K562 (cell line): ENCODE results near the gene KLB. TPM values are rescaled to one million over a fixed set of nuclear protein-coding genes. Genes with fewer than 3 reads are reported as not detected.

Experiments
- ATAC-seq: fragments of 200-7000 bp; cut with Tn5 transposase; 3 replicates; pipeline ENCODE4 v1.9.1; 2020; ENCODE audit warnings: moderate library complexity
- BruUV-seq: library from RNA; stranded (reverse); fragments of 400-500 nt; replicated peaks from 2 replicates; lab custom pipeline; 2021; lab: Mats Ljungman, UMichigan
- CTCF ChIA-PET: fragments of 300-600 bp; formaldehyde crosslinking; extraction: SDS; loops from one replicate; lab custom pipeline; 2021; ENCODE audit warnings: low intra/inter-chr PET ratio; lab: Yijun Ruan, JAX
- POLR2A ChIA-PET: fragments of 300-600, 350-650 bp; sonication (Branson Sonifier 250); formaldehyde crosslinking; extraction: SDS; loops from one replicate; lab custom pipeline; 2021; ENCODE audit warnings: antibody characterized with exemption, inconsistent platforms; lab: Yijun Ruan, JAX
- DNase-seq, 4 experiments: peaks; one replicate each; pipeline versions ENCODE4 v3.0.0 to v3.0.0-alpha.2; 2011 to 2018; ENCODE audit warnings: low spot score in 3 of 4, mixed read lengths in 3 of 4; ENCODE audit errors: extremely low read depth in 1 of 4
- FAIRE-seq: peaks from 2 replicates; lab custom pipeline; 2011; peaks lifted over from hg19 to GRCh38; lab: Jason Lieb, UNC
- H2AFZ ChIP-seq: 2 replicates; pipeline ENCODE4 v1.6.0; 2011; ENCODE audit warnings: low read depth, low read length, control low read depth, inconsistent platforms
- H3K27ac ChIP-seq: fragments of 200-600 bp; 3 replicates; pipeline ENCODE4 v1.8.0; 2011; ENCODE audit warnings: low read depth, mild to moderate bottlenecking, control low read depth, inconsistent platforms, low read length, moderate library complexity, mixed read lengths; ENCODE audit errors: extremely low read depth
- H3K27me3 ChIP-seq, 2 experiments: fragments of 300-600 bp in 1 of 2; 2 replicates in 1 of 2; 3 replicates in 1 of 2; pipeline versions ENCODE4 v1.6.0 to v1.8.0; 2011; ENCODE audit warnings: inconsistent platforms in 2 of 2, low read length in 2 of 2, mild to moderate bottlenecking in 1 of 2, mixed read lengths in 1 of 2, moderate library complexity in 1 of 2; ENCODE audit not compliant: control insufficient read depth in 2 of 2, insufficient read depth in 2 of 2
- H3K36me3 ChIP-seq: fragments of 300-600 bp; 3 replicates; pipeline ENCODE4 v1.8.0; 2011; ENCODE audit warnings: mild to moderate bottlenecking, low read length, inconsistent platforms; ENCODE audit not compliant: control insufficient read depth, insufficient read depth
- H3K4me1 ChIP-seq, 2 experiments: fragments of 200-600 bp in 1 of 2; replicated peaks in 1 of 2; 2 replicates in 1 of 2; 3 replicates in 1 of 2; pipeline versions ENCODE4 v1.5.1 to v1.8.0; 2011; ENCODE audit warnings: inconsistent platforms in 2 of 2, low read length in 2 of 2, mild to moderate bottlenecking in 1 of 2, mixed read lengths in 1 of 2, moderate library complexity in 1 of 2; ENCODE audit not compliant: control insufficient read depth in 2 of 2, insufficient read depth in 2 of 2
- H3K4me2 ChIP-seq: 2 replicates; pipeline ENCODE4 v1.6.1; 2011; ENCODE audit warnings: low read length, control low read depth, inconsistent platforms, mixed read lengths; ENCODE audit not compliant: insufficient read depth
- H3K4me3 ChIP-seq: fragments of 200-600 bp; sonication (generic), shearing (Covaris generic); 2 replicates; pipeline ENCODE4 v1.5.1; 2016; ENCODE audit warnings: control low read depth, inconsistent platforms
- H3K79me2 ChIP-seq: fragments of 200-600 bp; 3 replicates; pipeline ENCODE4 v1.8.0; 2011; ENCODE audit warnings: low read length, inconsistent platforms; ENCODE audit not compliant: control insufficient read depth, insufficient read depth
- H3K9ac ChIP-seq, 2 experiments: 2 replicates each; pipeline versions ENCODE4 v1.6.0 to v1.6.1; 2011; ENCODE audit warnings: low read depth in 2 of 2, low read length in 2 of 2, control low read depth in 1 of 2, inconsistent platforms in 1 of 2, mild to moderate bottlenecking in 1 of 2, mixed read lengths in 1 of 2; ENCODE audit not compliant: insufficient read depth in 1 of 2
- H3K9me1 ChIP-seq: one replicate; pipeline ENCODE4 v1.6.0; 2011; ENCODE audit warnings: inconsistent platforms, mild to moderate bottlenecking, low read length, moderate library complexity; ENCODE audit not compliant: control insufficient read depth, insufficient read depth
- H3K9me3 ChIP-seq: replicated peaks from 2 replicates; pipeline ENCODE4 v1.5.1; 2011; ENCODE audit warnings: low read depth, low read length, inconsistent platforms; ENCODE audit not compliant: control insufficient read depth, insufficient read depth
- H4K20me1 ChIP-seq: replicated peaks from 2 replicates; pipeline ENCODE4 v1.6.1; 2011; ENCODE audit warnings: low read length, inconsistent platforms, mixed read lengths; ENCODE audit not compliant: control insufficient read depth, insufficient read depth
- CEBPB ChIP-seq: fragments of 450-650 bp; IDR thresholded peaks from 2 replicates; pipeline ENCODE4 v1.6.1; 2016; ENCODE audit warnings: missing genetic modification characterization, missing compliant biosample characterization
- CEBPG ChIP-seq, 3 experiments: fragments of 200-800 bp in 1 of 3; sonication (Bioruptor generic) in 1 of 3; sonication (generic) in 1 of 3; formaldehyde crosslinking in 1 of 3; IDR thresholded peaks in 2 of 3; conservative IDR thresholded peaks in 1 of 3; 2 replicates each; pipeline versions ENCODE4 v1.6.1 to v1.8.0; 2016 to 2022; ENCODE audit warnings: missing compliant biosample characterization in 2 of 3, missing genetic modification characterization in 2 of 3, mild to moderate bottlenecking in 1 of 3, missing genetic modification reagents in 1 of 3
- ETV1 ChIP-seq: fragments of 450-650 bp; conservative IDR thresholded peaks from 2 replicates; pipeline ENCODE4 v1.6.1; 2016; ENCODE audit warnings: missing genetic modification characterization, control low read depth, low read depth, missing compliant biosample characterization
- GABPB1 ChIP-seq: sonication (generic); formaldehyde crosslinking; IDR thresholded peaks from 2 replicates; pipeline ENCODE4 v1.8.0; 2022; ENCODE audit warnings: mild to moderate bottlenecking, missing genetic modification reagents
- PRDM10 ChIP-seq: fragments of 450-650 bp; IDR thresholded peaks from 2 replicates; pipeline ENCODE4 v1.6.1; 2018; ENCODE audit not compliant: partially characterized antibody
- WGBS: fragments of 100-300 bp; shearing (Covaris generic); methylation state at CpG from one replicate; pipeline ENCODE4 v1.1.6; 2016; ENCODE audit warnings: low coverage, mixed read lengths; ENCODE audit not compliant: insufficient coverage; ENCODE audit errors: missing lambda C conversion rate; 5-methylcytosine and 5-hydroxymethylcytosine counted together
- in situ Hi-C: fragments of 300-500 bp; cut with MboI; formaldehyde crosslinking; loops from 4 replicates; pipeline ENCODE4 v1.15.0; 2018; ENCODE audit warnings: inconsistent platforms, mixed read lengths
- intact Hi-C: fragments of 100-400 bp; cut with micrococcal nuclease; formaldehyde crosslinking; loops from 2 replicates; pipeline ENCODE4 v1.14.2; 2022
- polyA plus RNA-seq, 8 experiments: library from polyadenylated mRNA; depleted of rRNA in 4 of 8; stranded (reverse) in 5 of 8; unstranded in 3 of 8; fragments of >200 nt; fragmentation: Nextera tagmentation in 2 of 8; fragmentation: Illumina TruSeq in 1 of 8; extraction: Ambion mirVana in 2 of 8; extraction: Trizol in 1 of 8; gene quantifications; 2 replicates each; pipeline versions ENCODE4 v1.2.1 to v1.2.3, GENCODE V29; 2011 to 2014; ENCODE audit warnings: inconsistent platforms in 1 of 8, missing spikeins in 1 of 8
- total RNA-seq, 7 experiments: library from RNA; depleted of rRNA in 6 of 7; stranded (reverse); fragments of >200 nt in 6 of 7; fragmentation: Illumina TruSeq in 2 of 7; extraction: Trizol in 2 of 7; gene quantifications; 2 replicates each; pipeline versions ENCODE4 v1.2.1 to v1.2.3, GENCODE V29; 2011 to 2021; ENCODE audit warnings: low replicate concordance in 1 of 7

KLB gene
- total and polyA plus RNA-seq, 9 of the 15 experiments (the other 6 are each of a cell fraction or from before 2014, with no cell fraction given), result 0.04 to 0.13 TPM; not detected in 7

- Histone ChIP-seq H3K27ac (no peak overlapping the region), H3K4me2 (no peak overlapping the region), H3K9me3 (no peaks in the 10 kb centered on the region)
- CTCF ChIA-PET, result no interaction called here
- intact Hi-C loops, result no loop called here
- ATAC-seq, result no peak
- peak; percentile 34; the same call in 1 of the 2 replicates for TF ChIP-seq CEBPB (tag)
- no peak for TF ChIP-seq CEBPG (CRISPR knock-in tag; IDR thresholded peaks at IDR 0.05)
- peak; percentile 28 to 48; a peak in 3 of 4 replicates for TF ChIP-seq CEBPG (tag; conservative IDR thresholded peaks at IDR 0.05 in 1 of 2, IDR thresholded peaks at IDR 0.05 in 1 of 2)
- TF ChIP-seq GABPB1 (CRISPR knock-in tag), result no peak
- TF ChIP-seq, all 486 proteins: peak for 2
- Histone ChIP-seq H3K27me3 (no peaks in the 10 kb centered on the region), H3K4me3 (no peak overlapping the region), H2AFZ (no peak overlapping the region), H4K20me1 (no peaks in the 10 kb centered on the region), H3K9ac (no peak overlapping the region), H3K9me1 (no peaks in the 10 kb centered on the region), H3K36me3 (no peaks in the 10 kb centered on the region), H3K4me1 (no peaks in the 10 kb centered on the region), H3K79me2 (no peaks in the 10 kb centered on the region)
- FAIRE-seq (no peak), DNase-seq (no peak)
- in situ Hi-C loops, result no loop called here
- 33% methylated on average over 2 of the region's 2 CpGs for WGBS
- POLR2A ChIA-PET, result interaction anchor here (2.5 kb wide), 1 partner anchor 9 kb away, joined by 9 read pairs; no protein-coding TSS in a partner anchor
- no TSS peak for BruUV-seq
Observed at GRCh38 chr4:39415678-39416283, 9.1 kb downstream of the KLB start.

DNA sequence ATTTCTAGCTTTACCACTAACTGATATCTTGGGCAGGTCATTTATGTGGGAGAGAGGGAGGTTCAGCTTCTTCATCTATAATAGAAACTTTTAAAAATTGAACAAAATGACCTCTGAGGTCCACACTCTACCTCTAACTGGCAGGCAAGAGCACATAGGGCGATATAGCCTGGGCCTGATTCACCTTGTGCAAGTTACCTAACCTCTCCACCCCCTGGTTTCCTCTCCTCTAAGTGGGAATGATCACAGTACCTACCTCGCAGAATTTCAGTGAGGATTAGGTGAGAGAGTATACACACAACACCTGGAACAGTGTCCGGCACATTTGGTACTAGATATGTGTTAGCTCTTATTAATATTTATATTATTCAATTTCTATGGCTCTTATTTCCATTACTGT lies 15.5 kb downstream of the KLB start:
- Histone ChIP-seq H3K4me3 (no peak overlapping the region), H4K20me1 (no peaks in the 10 kb centered on the region), H3K36me3 (no peaks in the 10 kb centered on the region), H3K27me3 (no peaks in the 10 kb centered on the region), H3K27ac (no peak overlapping the region), H3K4me1 (no peaks in the 10 kb centered on the region)
- in situ Hi-C loops, result no loop called here
- DNase-seq, result no peak
- no peak for FAIRE-seq
- TF ChIP-seq PRDM10 (peak; percentile 13), ETV1 (tag) (no peak)
- TF ChIP-seq, all 486 proteins: peak for 1
- no peaks in the 10 kb centered on the region for H3K79me2 ChIP-seq
- 49% methylated on average over 3 of the region's 3 CpGs for WGBS
- H2AFZ ChIP-seq, result 0 out of 2 replicates have a peak overlapping the region, but pooled peaks have one; percentile 7
- no peak overlapping the region for H3K9ac ChIP-seq
- H3K9me3 ChIP-seq, result no peaks in the 10 kb centered on the region
- ChIA-PET CTCF (no interaction called here), POLR2A (interaction anchor here (0.6 to 2.0 kb wide), 2 partner anchors 30 to 36 kb away, joined by 4 to 7 read pairs; partner anchors contain the start of genes LIAS and RPL9)
- H3K9me1 ChIP-seq, result no peaks in the 10 kb centered on the region
- no peak overlapping the region for H3K4me2 ChIP-seq
- BruUV-seq, result no TSS peak
- intact Hi-C loops, result no loop called here
- no peak; the same call in 2 of the 3 replicates for ATAC-seq
